ENCODE measurements around the gene ANKRD13B. TPM values are rescaled to one million over a fixed set of nuclear protein-coding genes. Genes with fewer than 3 reads are reported as not detected.

ANKRD13B gene
- total RNA-seq, 2 donors from 2014 or later, result 10.4 to 27.7 TPM

DNA sequence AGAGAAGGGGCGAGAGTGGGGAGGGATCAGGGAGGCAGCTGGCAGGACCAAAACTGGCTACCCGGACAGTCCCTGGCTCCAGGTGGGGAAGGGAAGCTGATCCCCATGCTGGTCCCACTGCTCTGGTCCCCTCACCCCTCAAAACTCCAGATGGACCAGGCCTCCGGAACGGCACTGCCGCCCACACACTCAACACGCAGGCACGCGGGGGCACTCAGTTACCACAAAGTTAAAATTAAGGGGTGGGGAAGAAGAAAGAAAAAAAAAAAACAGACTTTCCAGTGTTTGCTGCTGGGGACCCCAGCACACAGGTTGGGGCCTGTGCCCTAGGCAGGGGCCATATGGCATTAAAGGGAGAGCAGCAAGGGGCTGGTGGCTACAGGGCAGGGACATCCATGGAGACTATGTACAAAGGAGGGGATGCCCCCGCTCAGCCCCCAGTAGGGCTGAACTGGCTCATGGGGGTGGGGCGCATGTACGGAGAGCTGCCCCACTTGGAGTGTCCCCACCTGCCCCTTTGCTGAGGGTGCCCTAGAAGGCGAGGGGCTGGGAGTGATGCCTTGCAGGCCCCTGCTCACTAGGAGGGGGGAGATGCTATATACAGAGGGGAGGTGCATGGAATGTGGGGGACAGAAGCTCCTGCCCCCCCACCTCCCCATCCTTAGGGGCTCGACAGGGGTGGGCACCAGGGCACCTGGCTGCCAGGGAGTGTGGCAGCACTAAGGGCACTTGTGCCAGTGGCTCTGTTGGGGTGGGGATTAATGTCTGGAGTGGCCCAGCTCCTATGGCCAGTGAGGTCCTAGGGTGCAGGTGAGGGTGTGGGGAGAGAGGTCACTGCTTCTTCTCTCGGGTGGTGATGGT, 18.8 kb upstream of the ANKRD13B start:
- Mint-ChIP-seq H3K4me3 (no peak overlapping the region), H3K27ac (peak overlapping the region; percentile 12), H3K36me3 (ENCODE audit: low read depth) (peaks cover 43% of the 10 kb centered on the region), H3K9me3 (no peaks in the 10 kb centered on the region), H3K27me3 (no peaks in the 10 kb centered on the region), H3K4me1 (peaks cover 9% of the 10 kb centered on the region)
- no peak for ATAC-seq (replicated peaks)

DNA sequence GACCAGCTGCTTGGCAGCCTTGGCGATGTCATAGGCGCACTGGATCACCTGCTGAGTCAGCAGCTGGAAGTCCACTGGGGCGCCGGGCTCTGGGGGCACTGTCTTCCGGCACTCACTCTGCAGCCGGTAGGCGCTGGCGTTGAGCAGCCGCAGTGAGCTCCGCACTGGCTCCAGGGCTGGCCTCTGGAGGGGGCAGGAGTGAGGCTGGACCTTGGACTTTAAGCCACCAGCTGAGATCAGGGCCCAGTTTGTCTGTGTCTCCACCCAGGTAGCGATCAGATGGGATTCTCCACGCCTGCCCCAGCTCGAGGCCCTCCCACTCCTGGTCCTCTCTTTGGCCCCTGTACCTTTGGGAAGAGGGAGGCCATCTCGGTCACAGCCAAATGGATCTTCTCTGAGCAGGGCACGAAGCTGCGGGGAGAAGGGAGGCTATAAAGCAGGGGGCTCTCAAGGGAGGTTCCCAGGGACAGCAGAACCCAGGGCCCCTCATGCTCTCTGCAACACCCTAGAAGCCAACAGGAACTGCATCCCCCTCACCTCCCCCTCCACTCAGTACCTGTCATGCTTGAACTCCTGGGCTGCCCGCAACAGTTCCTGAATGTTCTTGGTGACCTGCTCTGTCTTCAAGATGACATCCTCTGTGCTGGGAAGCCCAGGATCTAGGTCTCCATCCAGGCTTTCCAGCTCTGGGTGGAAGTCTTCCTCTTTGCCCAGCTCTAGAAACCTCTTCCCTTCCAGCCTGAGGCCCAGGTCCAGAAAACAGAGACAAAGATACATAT, 18.0 kb upstream of the ANKRD13B start:
- peak overlapping the region; percentile 12 for H3K27ac Mint-ChIP-seq
- H3K9me3 Mint-ChIP-seq, result no peaks in the 10 kb centered on the region
- peaks cover 11% of the 10 kb centered on the region for H3K4me1 Mint-ChIP-seq
- H3K27me3 Mint-ChIP-seq, result no peaks in the 10 kb centered on the region
- ATAC-seq (replicated peaks), result no peak
- H3K36me3 Mint-ChIP-seq (ENCODE audit: low read depth), result peaks cover 51% of the 10 kb centered on the region
- H3K4me3 Mint-ChIP-seq, result no peak overlapping the region

- H3K27me3 Mint-ChIP-seq, result no peaks in the 10 kb centered on the region
- H3K4me3 Mint-ChIP-seq, result no peak overlapping the region
- H3K36me3 Mint-ChIP-seq (ENCODE audit: low read depth), result peaks cover 59% of the 10 kb centered on the region
- no peak overlapping the region for H3K27ac Mint-ChIP-seq
- no peaks in the 10 kb centered on the region for H3K9me3 Mint-ChIP-seq
- ATAC-seq (replicated peaks), result no peak
- H3K4me1 Mint-ChIP-seq, result peaks cover 14% of the 10 kb centered on the region
Observed at GRCh38 chr17:29575511-29576213, 17.3 kb upstream of the ANKRD13B start.

GRCh38 chr17:29576214-29577000, 16.5 kb upstream of the ANKRD13B start:
- H3K27me3 Mint-ChIP-seq, result no peaks in the 10 kb centered on the region
- no peaks in the 10 kb centered on the region for H3K9me3 Mint-ChIP-seq
- no peak for ATAC-seq (replicated peaks)
- no peak overlapping the region for H3K4me3 Mint-ChIP-seq
- H3K27ac Mint-ChIP-seq, result no peak overlapping the region
- peaks cover 9% of the 10 kb centered on the region for H3K4me1 Mint-ChIP-seq
- H3K36me3 Mint-ChIP-seq (ENCODE audit: low read depth), result peaks cover 65% of the 10 kb centered on the region

DNA sequence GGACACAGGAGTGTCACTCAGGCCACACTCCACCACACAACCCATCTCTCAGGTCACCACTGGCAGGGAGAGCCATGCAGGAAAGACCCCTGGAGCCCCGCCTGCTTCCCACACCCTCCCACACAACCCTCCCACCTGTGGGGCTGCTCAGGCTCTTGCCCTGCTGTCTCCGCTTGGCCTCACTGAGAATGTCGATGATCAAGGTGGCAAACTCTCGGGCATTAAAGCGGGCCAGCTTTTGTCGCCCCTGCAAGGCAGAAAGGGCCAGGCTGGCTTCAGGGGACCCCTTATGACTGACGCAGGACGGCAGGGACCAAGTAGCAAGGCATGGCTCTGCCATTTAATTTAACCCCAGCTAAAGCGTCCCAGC, 15.9 kb upstream of the ANKRD13B start:
- Mint-ChIP-seq H3K36me3 (ENCODE audit: low read depth) (peaks cover 65% of the 10 kb centered on the region), H3K27me3 (no peaks in the 10 kb centered on the region), H3K4me3 (no peak overlapping the region), H3K9me3 (no peaks in the 10 kb centered on the region), H3K4me1 (peaks cover 9% of the 10 kb centered on the region), H3K27ac (no peak overlapping the region)
- ATAC-seq (replicated peaks), result no peak

- H3K27me3 Mint-ChIP-seq, result no peaks in the 10 kb centered on the region
- H3K4me3 Mint-ChIP-seq, result no peak overlapping the region
- H3K36me3 Mint-ChIP-seq (ENCODE audit: low read depth), result peaks cover 71% of the 10 kb centered on the region
- H3K4me1 Mint-ChIP-seq, result peaks cover 9% of the 10 kb centered on the region
- no peak for ATAC-seq (replicated peaks)
- no peak overlapping the region for H3K27ac Mint-ChIP-seq
- H3K9me3 Mint-ChIP-seq, result no peaks in the 10 kb centered on the region
Observed at GRCh38 chr17:29577385-29578211, 15.3 kb upstream of the ANKRD13B start.

GRCh38 chr17:29578626-29579485, 14.1 kb upstream of the ANKRD13B start:
- Mint-ChIP-seq H3K27me3 (no peaks in the 10 kb centered on the region), H3K4me1 (peaks cover 9% of the 10 kb centered on the region), H3K4me3 (no peak overlapping the region), H3K9me3 (no peaks in the 10 kb centered on the region), H3K27ac (no peak overlapping the region), H3K36me3 (ENCODE audit: low read depth) (peaks cover 68% of the 10 kb centered on the region)
- ATAC-seq (replicated peaks), result no peak

DNA sequence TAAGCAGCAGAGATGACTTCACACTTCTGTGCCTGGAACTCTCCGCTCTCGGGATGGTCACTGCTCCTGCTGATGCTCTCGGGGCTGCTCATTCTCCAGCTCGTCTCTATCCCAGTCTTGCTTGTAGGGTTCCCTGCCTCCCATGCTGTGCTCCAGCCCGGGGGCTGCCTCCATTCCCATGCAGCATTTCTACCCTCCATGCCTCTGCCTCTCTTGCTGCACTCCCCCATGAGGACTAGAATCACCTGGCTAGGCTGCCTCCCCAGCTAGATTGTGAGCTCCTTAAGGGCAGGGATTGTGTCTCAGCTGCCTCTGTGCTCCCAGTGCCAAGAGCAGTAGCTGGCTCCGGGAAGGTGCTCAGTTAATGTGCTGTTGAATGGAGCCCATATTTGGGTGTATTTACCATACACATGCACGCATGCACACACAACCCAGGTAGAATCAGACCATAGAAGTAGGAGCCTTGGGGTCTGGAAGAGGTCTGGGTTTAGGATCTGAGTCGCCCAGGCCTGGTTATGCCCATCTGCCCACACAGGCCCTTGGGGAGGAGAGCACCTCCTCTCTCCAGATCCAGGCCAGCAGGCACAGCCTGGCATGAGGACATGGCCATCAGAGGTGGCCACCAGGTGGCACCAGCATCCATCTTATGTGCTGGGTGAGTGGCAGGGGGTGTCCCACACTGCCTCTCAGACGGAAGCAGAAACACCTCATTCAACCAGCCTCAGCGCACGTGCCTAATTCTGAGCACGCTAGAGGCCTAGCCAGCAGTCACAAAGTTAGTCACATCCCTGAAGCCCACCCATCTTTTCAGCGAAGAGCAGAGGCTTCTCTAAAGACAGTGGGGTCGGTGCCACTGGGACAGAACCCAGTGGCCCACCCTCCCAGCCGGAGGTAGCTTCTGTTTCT, 12.8 kb upstream of the ANKRD13B start:
- peak overlapping the region; percentile 83 for H3K27ac Mint-ChIP-seq
- peak overlapping the region; percentile 42 for H3K4me3 Mint-ChIP-seq
- no peaks in the 10 kb centered on the region for H3K9me3 Mint-ChIP-seq
- H3K36me3 Mint-ChIP-seq (ENCODE audit: low read depth), result peaks cover 57% of the 10 kb centered on the region
- peaks cover 9% of the 10 kb centered on the region for H3K4me1 Mint-ChIP-seq
- no peaks in the 10 kb centered on the region for H3K27me3 Mint-ChIP-seq
- ATAC-seq (replicated peaks), result peak; percentile 99

GRCh38 chr17:29581583-29582253, 11.2 kb upstream of the ANKRD13B start:
- H3K4me1 Mint-ChIP-seq, result peaks cover 14% of the 10 kb centered on the region
- H3K27me3 Mint-ChIP-seq, result no peaks in the 10 kb centered on the region
- H3K27ac Mint-ChIP-seq, result no peak overlapping the region
- H3K9me3 Mint-ChIP-seq, result no peaks in the 10 kb centered on the region
- H3K36me3 Mint-ChIP-seq (ENCODE audit: low read depth), result peaks cover 50% of the 10 kb centered on the region
- H3K4me3 Mint-ChIP-seq, result no peak overlapping the region
- ATAC-seq (replicated peaks), result no peak

GRCh38 chr17:29582254-29582765, 10.6 kb upstream of the ANKRD13B start:
- no peak overlapping the region for H3K27ac Mint-ChIP-seq
- H3K4me3 Mint-ChIP-seq, result no peak overlapping the region
- H3K36me3 Mint-ChIP-seq (ENCODE audit: low read depth), result peaks cover 50% of the 10 kb centered on the region
- H3K9me3 Mint-ChIP-seq, result no peaks in the 10 kb centered on the region
- no peak for ATAC-seq (replicated peaks)
- no peaks in the 10 kb centered on the region for H3K27me3 Mint-ChIP-seq
- peaks cover 14% of the 10 kb centered on the region for H3K4me1 Mint-ChIP-seq

DNA sequence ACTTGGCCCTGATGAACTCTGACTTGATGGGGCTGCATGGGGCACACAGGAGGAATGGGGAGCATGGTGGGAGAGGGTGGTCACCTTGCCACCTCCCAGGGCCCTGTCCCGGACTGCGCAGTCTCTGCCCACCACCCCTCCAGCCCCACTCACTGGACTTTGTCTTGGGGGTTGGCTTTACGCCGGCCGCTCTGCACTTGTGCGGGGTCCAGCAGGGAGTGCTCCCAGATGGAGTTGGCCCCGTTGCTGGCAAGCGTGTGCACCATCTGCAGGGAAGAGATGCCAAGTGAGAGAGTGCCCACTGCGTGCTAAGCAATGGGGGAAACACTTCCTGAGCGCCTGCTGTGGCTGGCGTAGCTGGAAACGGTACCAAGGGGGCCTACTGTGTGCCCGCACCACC, 10.2 kb upstream of the ANKRD13B start:
- peaks cover 46% of the 10 kb centered on the region for H3K36me3 Mint-ChIP-seq (ENCODE audit: low read depth)
- H3K4me1 Mint-ChIP-seq, result peaks cover 19% of the 10 kb centered on the region
- no peaks in the 10 kb centered on the region for H3K9me3 Mint-ChIP-seq
- no peaks in the 10 kb centered on the region for H3K27me3 Mint-ChIP-seq
- H3K4me3 Mint-ChIP-seq, result no peak overlapping the region
- H3K27ac Mint-ChIP-seq, result no peak overlapping the region
- ATAC-seq (replicated peaks), result no peak

Measured in activated T-helper 17 cell treated with anti-CD3 and anti-CD28 coated beads, Interleukin-2, amount 50 U/mL, for 72 hours (primary cell).